Endodermal cell (in vitro differentiated cells): ENCODE results near the gene MPPED2. TPM values are rescaled to one million over a fixed set of nuclear protein-coding genes. Genes with fewer than 3 reads are reported as not detected.

ENCODE experiments used
- DNase-seq: peaks from one replicate; pipeline ENCODE4 v3.0.0-alpha.2; 2017
- H3K27ac ChIP-seq: 2 replicates; pipeline ENCODE4 v1.5.1; 2013; ENCODE audit warnings: mild to moderate bottlenecking, low read depth, low read length, moderate library complexity
- H3K27me3 ChIP-seq: 2 replicates; pipeline ENCODE4 v1.6.1; 2013; ENCODE audit warnings: mild to moderate bottlenecking, low read length, moderate library complexity; ENCODE audit not compliant: insufficient read depth, control insufficient read depth, poor library complexity, severe bottlenecking
- H3K36me3 ChIP-seq: 2 replicates; pipeline ENCODE4 v1.7.0; 2013; ENCODE audit warnings: mild to moderate bottlenecking, low read length, moderate library complexity; ENCODE audit not compliant: control insufficient read depth, insufficient read depth
- H3K4me1 ChIP-seq: one replicate; pipeline ENCODE4 v1.7.0; 2013; ENCODE audit warnings: low read length; ENCODE audit not compliant: control insufficient read depth, insufficient read depth
- H3K4me3 ChIP-seq: 2 replicates; pipeline ENCODE4 v1.5.1; 2013; ENCODE audit warnings: mild to moderate bottlenecking, low read length, moderate library complexity
- H3K9ac ChIP-seq: 2 replicates; pipeline ENCODE4 v1.6.1; 2013; ENCODE audit warnings: mild to moderate bottlenecking, low read length, moderate library complexity; ENCODE audit not compliant: poor library complexity, severe bottlenecking; ENCODE audit errors: extremely low read depth
- H3K9me3 ChIP-seq: 2 replicates; pipeline ENCODE4 v1.6.1; 2013; ENCODE audit warnings: mild to moderate bottlenecking, low read length, moderate library complexity; ENCODE audit not compliant: control insufficient read depth
- H3K27ac Mint-ChIP-seq: 2 replicates; pipeline ENCODE4 v1.8.0; 2020; ENCODE audit warnings: mixed read lengths
- H3K27me3 Mint-ChIP-seq: 2 replicates; pipeline ENCODE4 v1.8.0; 2021; ENCODE audit warnings: mild to moderate bottlenecking, mixed read lengths; ENCODE audit not compliant: insufficient read depth
- H3K36me3 Mint-ChIP-seq: 2 replicates; pipeline ENCODE4 v1.8.0; 2020; ENCODE audit warnings: low read depth, mixed read lengths
- H3K4me1 Mint-ChIP-seq: 2 replicates; pipeline ENCODE4 v1.8.0; 2020; ENCODE audit warnings: mixed read lengths
- H3K4me3 Mint-ChIP-seq: 2 replicates; pipeline ENCODE4 v1.8.0; 2020; ENCODE audit warnings: mild to moderate bottlenecking, moderate library complexity, mixed read lengths
- H3K9me3 Mint-ChIP-seq: 2 replicates; pipeline ENCODE4 v1.8.0; 2020; ENCODE audit warnings: mild to moderate bottlenecking, mixed read lengths
- CTCF ChIP-seq: fragments of 200-600 bp; sonication (generic); conservative IDR thresholded peaks from 2 replicates; pipeline ENCODE4 v1.5.0; 2021; ENCODE audit warnings: antibody characterized with exemption, mild to moderate bottlenecking
- WGBS, 2 experiments: methylation state at CpG; one replicate each; pipeline versions ENCODE4 v1.1.5 to v1.1.7; 2013; ENCODE audit warnings: missing lambda C conversion rate in 2 of 2, mixed read lengths in 1 of 2; ENCODE audit not compliant: insufficient coverage in 1 of 2, insufficient read length in 1 of 2; 5-methylcytosine and 5-hydroxymethylcytosine counted together
- total RNA-seq, 2 donors: library from RNA; stranded (reverse); fragmentation: NEBNext Ultra II Directional in 1 of 2; extraction: Animal tissue kit (Norgen Biotek cat#: 25700) in 1 of 2; gene quantifications; 2 replicates in 1 of 2; 3 replicates in 1 of 2; pipeline ENCODE4 v1.2.1, GENCODE V29; 2021

The MPPED2 gene
- total RNA-seq, 2 donors from 2014 or later, result 1.5 to 16.4 TPM

GRCh38 chr11:30501744-30502143 lies 84.4 kb downstream of the MPPED2 start:
- no peak overlapping the region for H3K4me3 ChIP-seq
- TF ChIP-seq CTCF, result no peak
- Mint-ChIP-seq H3K4me1 (peaks cover 13% of the 10 kb centered on the region), H3K9me3 (no peaks in the 10 kb centered on the region), H3K4me3 (no peak overlapping the region), H3K27me3 (no peaks in the 10 kb centered on the region), H3K27ac (no peak overlapping the region), H3K36me3 (no peaks in the 10 kb centered on the region)
- H3K27ac ChIP-seq, result no peak overlapping the region
- H3K9me3 ChIP-seq, result no peaks in the 10 kb centered on the region
- H3K36me3 ChIP-seq, result no peaks in the 10 kb centered on the region
- no peak overlapping the region for H3K9ac ChIP-seq
- H3K4me1 ChIP-seq, result no peaks in the 10 kb centered on the region
- H3K27me3 ChIP-seq, result no peaks in the 10 kb centered on the region
- DNase-seq, result no peak
- WGBS, 2 experiments, result 92 to 100% methylated on average over 2 of the region's 2 CpGs

DNA sequence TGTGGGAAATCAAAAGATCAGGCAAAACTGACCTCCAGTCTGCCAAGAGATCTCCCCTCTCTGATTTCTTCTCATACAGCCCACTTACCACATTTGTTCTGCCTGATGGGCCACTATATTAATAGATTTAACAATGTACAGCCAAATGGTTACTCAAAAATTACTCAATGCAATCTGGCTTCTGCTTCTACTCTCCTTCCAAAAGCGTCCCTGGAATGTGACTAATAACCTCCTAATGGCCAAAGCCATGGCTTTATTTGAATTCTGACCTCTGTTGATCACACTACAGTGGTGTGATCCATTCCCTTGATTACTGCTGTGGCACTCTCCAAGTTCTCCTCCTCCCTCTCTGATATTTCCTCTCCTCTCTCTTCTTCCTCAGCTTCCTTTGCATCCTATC lies 86.2 kb downstream of the MPPED2 start:
- Histone ChIP-seq H3K36me3 (no peaks in the 10 kb centered on the region), H3K4me3 (no peak overlapping the region), H3K4me1 (no peaks in the 10 kb centered on the region), H3K9me3 (no peaks in the 10 kb centered on the region), H3K27me3 (no peaks in the 10 kb centered on the region), H3K9ac (no peak overlapping the region), H3K27ac (no peak overlapping the region)
- no peaks in the 10 kb centered on the region for H3K9me3 Mint-ChIP-seq
- no peaks in the 10 kb centered on the region for H3K36me3 Mint-ChIP-seq
- no peak overlapping the region for H3K27ac Mint-ChIP-seq
- peaks cover 11% of the 10 kb centered on the region for H3K4me1 Mint-ChIP-seq
- 87 to 93% methylated on average over 1 of the region's 1 CpG for WGBS, 2 experiments
- H3K27me3 Mint-ChIP-seq, result no peaks in the 10 kb centered on the region
- no peak overlapping the region for H3K4me3 Mint-ChIP-seq
- no peak for DNase-seq
- TF ChIP-seq CTCF, result no peak

- Mint-ChIP-seq H3K9me3 (no peaks in the 10 kb centered on the region), H3K27ac (no peak overlapping the region)
- no peak for TF ChIP-seq CTCF
Observed at GRCh38 chr11:30497600-30497999, 88.6 kb downstream of the MPPED2 start.

More at GRCh38 chr11:30497600-30497999, 88.6 kb downstream of the MPPED2 start:
- no peaks in the 10 kb centered on the region for H3K9me3 ChIP-seq
- DNase-seq, result no peak
- H3K4me1 Mint-ChIP-seq, result peaks cover 2% of the 10 kb centered on the region
- H3K36me3 Mint-ChIP-seq, result peaks cover 3% of the 10 kb centered on the region
- no peak overlapping the region for H3K4me3 ChIP-seq
- H3K36me3 ChIP-seq, result peaks cover 5% of the 10 kb centered on the region
- no peaks in the 10 kb centered on the region for H3K27me3 ChIP-seq
- H3K4me3 Mint-ChIP-seq, result no peak overlapping the region
- H3K9ac ChIP-seq, result no peak overlapping the region
- no peaks in the 10 kb centered on the region for H3K27me3 Mint-ChIP-seq
- WGBS, 2 experiments, result 87 to 95% methylated on average over 3 to 5 of the region's 5 CpGs
- H3K27ac ChIP-seq, result no peak overlapping the region
- H3K4me1 ChIP-seq, result no peaks in the 10 kb centered on the region
